ENCODE measurements around the gene ADAMTS2.

ADAMTS2 gene

DNA sequence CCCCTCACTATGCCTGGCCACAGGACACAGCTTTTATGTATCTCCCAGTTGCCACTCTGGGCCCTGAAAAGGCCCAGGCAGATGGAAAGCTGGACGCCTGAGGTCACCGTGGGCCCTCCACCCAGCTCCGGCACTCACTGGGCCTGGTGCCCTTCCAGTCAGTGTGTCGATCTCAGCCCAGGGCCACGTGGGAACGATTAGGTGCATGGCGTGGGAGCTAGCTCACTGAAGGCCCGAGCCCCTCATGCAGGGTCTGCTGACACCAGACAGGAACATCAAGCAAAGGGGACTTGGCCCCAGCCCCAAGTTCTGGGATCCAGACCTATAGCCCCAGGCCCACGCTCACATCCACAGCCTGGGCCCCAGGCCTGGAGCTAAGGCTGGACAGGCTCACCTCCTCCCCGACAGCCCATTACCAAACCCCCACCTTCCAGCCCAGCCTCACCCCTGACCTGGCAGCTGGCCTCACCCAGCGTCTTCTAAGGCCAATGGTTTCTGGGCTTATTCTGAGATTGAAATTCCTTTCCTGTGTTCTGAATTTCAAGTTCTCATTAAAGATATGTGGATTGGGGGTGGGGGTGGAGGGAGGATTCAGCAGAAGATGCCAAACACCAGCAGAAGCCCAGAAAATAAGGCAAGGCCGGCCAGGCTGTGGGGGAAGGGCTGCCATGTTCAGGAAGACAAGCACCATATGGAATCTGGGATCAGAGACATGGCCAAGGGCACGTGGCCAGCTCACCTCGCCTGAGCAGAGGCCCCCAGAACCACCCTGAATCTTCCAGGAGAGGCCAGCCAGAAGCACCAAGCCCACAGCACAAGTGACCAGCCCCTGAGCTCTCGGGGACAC is 74.5 kb downstream of the ADAMTS2 start:
- ChIA-PET CTCF (no interaction called here), POLR2A (interaction anchor here (0.7 kb wide), 1 partner anchor 353 kb away, joined by 3 read pairs; the partner anchor contains the start of gene HNRNPH1)
- H3K4me3 ChIP-seq (ENCODE audit: low read depth, low read length), result no peak overlapping the region
- TF ChIP-seq, protein P1, sequence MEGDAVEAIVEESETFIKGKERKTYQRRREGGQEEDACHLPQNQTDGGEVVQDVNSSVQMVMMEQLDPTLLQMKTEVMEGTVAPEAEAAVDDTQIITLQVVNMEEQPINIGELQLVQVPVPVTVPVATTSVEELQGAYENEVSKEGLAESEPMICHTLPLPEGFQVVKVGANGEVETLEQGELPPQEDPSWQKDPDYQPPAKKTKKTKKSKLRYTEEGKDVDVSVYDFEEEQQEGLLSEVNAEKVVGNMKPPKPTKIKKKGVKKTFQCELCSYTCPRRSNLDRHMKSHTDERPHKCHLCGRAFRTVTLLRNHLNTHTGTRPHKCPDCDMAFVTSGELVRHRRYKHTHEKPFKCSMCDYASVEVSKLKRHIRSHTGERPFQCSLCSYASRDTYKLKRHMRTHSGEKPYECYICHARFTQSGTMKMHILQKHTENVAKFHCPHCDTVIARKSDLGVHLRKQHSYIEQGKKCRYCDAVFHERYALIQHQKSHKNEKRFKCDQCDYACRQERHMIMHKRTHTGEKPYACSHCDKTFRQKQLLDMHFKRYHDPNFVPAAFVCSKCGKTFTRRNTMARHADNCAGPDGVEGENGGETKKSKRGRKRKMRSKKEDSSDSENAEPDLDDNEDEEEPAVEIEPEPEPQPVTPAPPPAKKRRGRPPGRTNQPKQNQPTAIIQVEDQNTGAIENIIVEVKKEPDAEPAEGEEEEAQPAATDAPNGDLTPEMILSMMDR (IDR thresholded peaks at IDR 0.05; ENCODE audit: insufficient read depth, low read length, missing control alignments), result no peak
- peak; percentile 5 for DNase-seq (ENCODE audit: low read depth, low spot score)

DNA sequence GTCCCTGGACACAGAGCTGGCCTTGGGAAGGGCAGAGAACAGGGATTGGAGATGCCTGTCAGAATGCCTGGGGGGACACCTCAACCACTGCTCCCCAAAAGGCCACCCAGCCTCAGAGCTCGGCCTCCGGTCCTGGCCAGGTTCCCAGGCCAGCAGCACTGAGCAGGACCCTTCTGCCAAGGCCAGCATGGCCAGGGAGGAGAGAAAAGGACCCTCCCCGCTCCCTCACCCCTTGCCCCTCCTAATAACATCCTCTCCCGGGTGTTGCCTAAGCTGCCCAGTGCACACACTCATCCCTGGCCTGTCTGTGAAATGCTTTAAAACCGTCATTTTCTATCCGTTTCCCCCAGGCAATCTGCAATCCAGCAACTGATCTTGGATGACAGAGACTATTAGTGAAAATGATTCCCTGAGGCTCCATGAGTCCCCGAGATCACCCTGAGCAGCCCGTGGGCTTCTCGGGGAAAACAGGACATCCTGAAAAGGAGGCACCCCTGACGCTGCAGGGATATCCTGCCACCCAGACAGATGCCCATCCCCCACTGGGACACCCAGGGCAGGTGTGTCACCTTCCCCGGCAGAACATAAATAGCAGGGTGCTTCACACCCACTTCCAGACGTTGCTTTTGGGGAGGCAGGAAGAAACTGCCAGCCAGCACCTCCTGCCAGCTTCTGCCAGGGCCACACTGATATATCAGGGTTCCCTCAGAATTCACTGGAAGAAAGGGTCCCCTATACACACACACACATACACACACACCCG is 75.3 kb downstream of the ADAMTS2 start:
- CTCF ChIA-PET, result interaction anchor here (0.9 kb wide), 1 partner anchor 16 kb away, joined by 3 read pairs; no protein-coding TSS in a partner anchor
- TF ChIP-seq, protein P1 (IDR thresholded peaks at IDR 0.05; ENCODE audit: insufficient read depth, low read length, missing control alignments), result no peak
- DNase-seq (ENCODE audit: low read depth, low spot score), result no peak
- no peak overlapping the region for H3K4me3 ChIP-seq (ENCODE audit: low read depth, low read length)
- POLR2A ChIA-PET, result no interaction called here

DNA sequence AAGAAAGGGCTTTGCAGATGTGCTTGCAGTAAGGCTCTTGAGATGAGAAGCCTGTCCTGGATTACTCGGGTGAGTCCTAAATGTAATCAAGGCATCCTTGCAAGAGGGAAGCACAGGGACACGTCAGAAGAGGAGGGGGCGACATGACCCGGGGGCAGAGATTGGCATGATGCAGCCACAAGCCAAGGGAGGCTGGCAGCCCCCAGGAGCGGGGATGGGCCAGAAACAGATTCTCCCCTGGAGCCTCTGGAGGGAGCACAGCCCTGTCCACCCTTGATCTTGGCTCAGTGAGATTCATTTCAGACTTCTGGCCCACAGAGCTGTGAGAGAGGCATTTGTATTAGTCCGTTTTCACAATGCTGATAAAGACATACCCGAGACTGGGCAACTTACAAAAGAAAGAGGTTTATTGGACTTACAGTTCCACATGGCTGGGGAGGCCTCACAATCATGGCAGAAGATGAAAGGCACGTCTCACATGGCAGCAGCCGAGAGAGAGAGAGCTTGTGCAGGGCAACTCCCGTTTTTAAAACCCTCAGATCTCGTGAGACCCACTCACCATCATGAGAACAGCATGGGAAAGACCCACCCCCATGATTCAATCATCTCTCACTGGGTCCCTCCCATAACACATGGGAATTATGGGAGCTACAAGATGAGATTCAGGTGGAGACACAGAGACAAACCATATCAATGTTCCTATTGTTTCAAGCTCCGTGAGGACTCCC is 76.1 kb downstream of the ADAMTS2 start:
- ChIA-PET POLR2A (no interaction called here), CTCF (interaction anchor here (0.9 kb wide), 1 partner anchor 15 kb away, joined by 3 read pairs; no protein-coding TSS in a partner anchor)
- no peak for DNase-seq (ENCODE audit: low read depth, low spot score)

DNA sequence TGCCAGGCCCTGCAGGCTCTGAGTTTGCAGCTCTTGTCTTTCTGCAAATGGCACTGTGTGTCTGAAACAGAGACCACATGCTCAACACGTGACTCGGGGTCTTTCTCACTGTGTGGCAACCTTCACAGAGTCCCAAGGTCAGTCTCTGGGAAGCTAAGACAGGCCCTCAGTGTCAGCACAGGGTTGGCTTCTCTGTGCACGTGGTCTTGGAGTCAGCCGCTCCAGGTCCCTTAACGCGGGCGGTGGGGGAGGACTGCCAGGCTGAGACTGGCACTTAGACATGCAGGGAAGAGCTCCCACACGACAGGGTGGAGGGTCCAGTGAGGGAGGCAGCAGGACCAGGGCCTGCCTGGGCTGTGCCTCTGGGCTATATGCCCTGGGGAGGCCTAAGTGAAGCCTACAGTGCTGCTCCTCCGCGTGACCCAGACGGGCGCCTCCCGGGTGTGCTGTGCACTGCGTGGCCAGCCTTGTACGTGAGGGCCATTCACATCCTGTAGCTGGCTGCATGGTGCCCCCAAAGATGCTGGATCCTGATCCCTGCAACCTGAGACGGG is 76.8 kb downstream of the ADAMTS2 start:
- ChIA-PET CTCF (interaction anchor here (0.7 to 1.0 kb wide), 2 partner anchors 8 to 101 kb away, joined by 3 read pairs; no protein-coding TSS in a partner anchor), POLR2A (no interaction called here)
- DNase-seq (ENCODE audit: low read depth, low spot score), result no peak
- TF ChIP-seq, protein P1 (IDR thresholded peaks at IDR 0.05; ENCODE audit: insufficient read depth, low read length, missing control alignments), result no peak
- H3K4me3 ChIP-seq (ENCODE audit: low read depth, low read length), result no peak overlapping the region

More for the DNA sequence above, 76.1 kb downstream of the ADAMTS2 start:
- H3K4me3 ChIP-seq (ENCODE audit: low read depth, low read length), result no peak overlapping the region
- TF ChIP-seq, protein P1 (IDR thresholded peaks at IDR 0.05; ENCODE audit: insufficient read depth, low read length, missing control alignments), result no peak

DNA sequence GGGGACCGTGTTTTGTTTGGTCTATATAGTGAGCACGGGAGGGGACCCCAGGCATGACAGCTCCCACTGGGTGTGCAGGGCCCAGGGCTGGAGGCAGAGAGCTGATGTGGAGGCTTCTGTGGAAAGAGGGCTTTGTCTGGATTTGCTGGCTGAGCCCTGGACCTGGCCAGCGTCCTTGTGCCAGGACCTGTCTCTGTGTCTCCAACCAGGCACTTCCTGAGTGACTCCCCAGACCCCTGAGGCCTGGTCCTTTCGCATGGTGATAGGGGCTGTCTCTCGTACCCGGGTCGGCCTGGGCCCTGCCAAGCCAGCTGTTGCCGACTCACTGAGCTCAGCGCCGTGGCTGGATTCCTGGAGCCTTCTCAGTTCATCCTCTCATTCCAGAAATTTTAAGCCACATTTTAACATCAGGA is 77.6 kb downstream of the ADAMTS2 start:
- no peak overlapping the region for H3K4me3 ChIP-seq (ENCODE audit: low read depth, low read length)
- POLR2A ChIA-PET, result no interaction called here
- CTCF ChIA-PET, result interaction anchor here (0.7 to 1.0 kb wide), 3 partner anchors 9 to 100 kb away, joined by 3 read pairs; no protein-coding TSS in a partner anchor
- TF ChIP-seq, protein P1 (IDR thresholded peaks at IDR 0.05; ENCODE audit: insufficient read depth, low read length, missing control alignments), result no peak
- DNase-seq (ENCODE audit: low read depth, low spot score), result no peak
